Stimulated activated CD8-positive, alpha-beta memory T cell treated with anti-CD3 and anti-CD28 coated beads, Interleukin-2, amount 100 ng/mL, for 1 hour (primary cell): ENCODE data around the gene PLXNA4.
"Not testable (repeated sequence)": the region's sequence is repeated elsewhere in the genome, so short reads cannot be mapped to it uniquely, and the experiment has no call there.

Source experiments
- DNase-seq, 2 donors: peaks; one replicate each; pipeline ENCODE4 v3.0.0-alpha.2; 2020; ENCODE audit warnings: low read depth in 2 of 2

The PLXNA4 gene

DNA sequence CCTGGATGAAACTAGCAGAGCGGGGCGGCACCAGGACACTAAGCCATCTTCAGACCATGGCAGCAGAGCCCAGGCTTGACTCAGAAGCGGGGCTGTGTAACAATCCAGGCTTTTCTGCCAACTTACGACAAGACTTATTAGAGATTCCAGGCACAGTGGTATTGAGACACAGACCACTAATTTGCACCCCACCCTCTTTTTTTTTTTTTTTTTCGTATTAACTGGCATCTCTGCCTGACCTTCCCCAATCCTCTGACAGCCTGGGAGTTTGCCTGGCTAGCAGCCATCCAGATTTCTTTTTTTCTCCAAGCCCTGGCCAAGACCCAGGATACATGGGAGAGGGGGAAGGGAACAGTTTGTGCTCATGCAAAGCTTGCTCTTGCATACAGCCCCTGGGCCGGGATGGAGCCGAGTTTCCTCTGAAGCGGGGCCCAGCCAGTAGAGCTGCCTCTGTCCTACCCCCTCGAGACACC, 182.4 kb downstream of the PLXNA4 start:
- no peak for DNase-seq

DNA sequence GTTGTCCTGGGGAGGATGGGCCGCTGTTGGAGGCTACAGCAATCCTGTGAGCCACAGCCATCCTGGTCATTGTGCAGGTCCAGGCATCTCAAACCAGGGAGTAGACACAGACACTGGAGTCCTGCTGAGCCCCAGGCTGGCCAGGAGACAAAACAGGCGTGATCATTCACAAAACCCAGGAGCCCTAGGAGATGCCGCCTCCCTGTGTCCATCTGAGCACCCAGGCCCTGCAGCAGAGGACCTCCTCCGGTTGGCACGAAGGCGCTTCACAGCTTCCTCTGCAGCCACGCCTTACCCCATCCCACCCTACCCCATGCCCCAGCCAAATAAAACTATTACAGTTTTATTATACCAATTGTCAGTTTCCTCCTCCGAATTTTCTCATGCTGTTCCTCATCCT, 183.6 kb downstream of the PLXNA4 start:
- DNase-seq = no peak

- DNase-seq = no peak
Observed at GRCh38 chr7:132390705-132391104, 185.6 kb downstream of the PLXNA4 start.

- not testable (repeated sequence) for DNase-seq
Observed at GRCh38 chr7:132390049-132390448, 186.2 kb downstream of the PLXNA4 start.

DNA sequence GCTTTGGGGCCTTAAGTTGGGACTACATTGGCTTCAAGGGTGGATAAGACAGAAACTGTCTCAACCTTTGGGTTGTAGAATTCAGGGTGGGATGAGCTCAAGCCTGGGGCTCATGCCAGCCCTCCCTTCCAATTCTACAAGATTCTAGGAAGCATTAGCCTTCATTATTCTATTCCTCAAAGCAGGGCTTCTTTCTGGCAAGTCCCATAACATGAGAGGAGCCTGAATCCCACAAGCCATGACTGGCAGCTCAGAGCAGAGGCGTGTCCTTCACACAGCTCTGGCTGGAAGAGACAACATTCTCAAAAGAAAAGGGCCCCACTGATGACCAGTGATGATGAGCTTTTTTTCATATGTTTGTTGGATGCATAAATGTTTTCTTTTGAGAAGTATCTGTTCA, 187.6 kb downstream of the PLXNA4 start:
- no peak for DNase-seq

- no peak for DNase-seq
Observed at GRCh38 chr7:132387596-132387995, 188.7 kb downstream of the PLXNA4 start.

GRCh38 chr7:132386201-132386681, 190.0 kb downstream of the PLXNA4 start:
- no peak for DNase-seq

DNA sequence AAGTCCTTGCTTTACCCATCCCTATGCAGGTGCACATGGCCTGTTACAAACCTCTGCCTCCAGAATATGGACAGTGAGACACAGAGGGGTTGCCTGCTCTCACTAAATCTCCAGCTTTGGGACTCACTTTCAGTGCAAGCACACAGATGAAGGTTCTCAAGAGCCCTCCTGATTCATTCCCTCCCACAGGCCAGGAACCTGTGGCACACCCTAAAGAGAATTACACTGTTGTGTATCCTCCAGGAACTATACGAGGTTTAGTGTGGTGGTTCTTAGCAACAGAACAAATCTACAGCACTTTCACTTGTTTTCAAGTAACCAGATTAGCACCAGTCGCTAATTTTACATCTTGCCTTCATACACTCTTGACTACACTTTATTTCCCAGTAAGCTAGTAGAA, 192.3 kb downstream of the PLXNA4 start:
- DNase-seq = no peak

- no peak for DNase-seq
Observed at GRCh38 chr7:132381742-132382472, 194.4 kb downstream of the PLXNA4 start.

GRCh38 chr7:132380059-132380458, 196.2 kb downstream of the PLXNA4 start:
- no peak for DNase-seq

GRCh38 chr7:132379292-132379691, 197.0 kb downstream of the PLXNA4 start:
- no peak for DNase-seq

- no peak for DNase-seq
Observed at GRCh38 chr7:132377703-132378584, 198.3 kb downstream of the PLXNA4 start.

DNA sequence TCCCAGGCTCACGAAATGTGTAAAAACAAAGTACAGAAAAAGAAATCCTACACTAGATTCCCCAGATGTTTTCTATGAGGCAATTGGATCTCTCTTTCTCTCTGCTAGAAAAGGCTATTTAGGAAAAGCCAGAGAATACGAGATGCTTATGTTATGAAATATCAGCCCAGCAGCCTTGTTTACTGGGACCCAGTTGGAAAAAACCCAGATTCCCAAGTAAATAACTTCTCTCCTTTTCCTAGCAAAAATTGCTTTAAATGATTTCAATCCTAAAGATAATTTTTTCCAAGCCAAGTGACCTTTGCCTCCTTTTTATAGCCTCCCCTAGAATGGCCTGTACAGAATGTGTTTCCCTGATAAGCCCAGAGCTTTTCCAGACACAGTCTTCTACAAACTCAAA, 199.3 kb downstream of the PLXNA4 start:
- no peak for DNase-seq

DNA sequence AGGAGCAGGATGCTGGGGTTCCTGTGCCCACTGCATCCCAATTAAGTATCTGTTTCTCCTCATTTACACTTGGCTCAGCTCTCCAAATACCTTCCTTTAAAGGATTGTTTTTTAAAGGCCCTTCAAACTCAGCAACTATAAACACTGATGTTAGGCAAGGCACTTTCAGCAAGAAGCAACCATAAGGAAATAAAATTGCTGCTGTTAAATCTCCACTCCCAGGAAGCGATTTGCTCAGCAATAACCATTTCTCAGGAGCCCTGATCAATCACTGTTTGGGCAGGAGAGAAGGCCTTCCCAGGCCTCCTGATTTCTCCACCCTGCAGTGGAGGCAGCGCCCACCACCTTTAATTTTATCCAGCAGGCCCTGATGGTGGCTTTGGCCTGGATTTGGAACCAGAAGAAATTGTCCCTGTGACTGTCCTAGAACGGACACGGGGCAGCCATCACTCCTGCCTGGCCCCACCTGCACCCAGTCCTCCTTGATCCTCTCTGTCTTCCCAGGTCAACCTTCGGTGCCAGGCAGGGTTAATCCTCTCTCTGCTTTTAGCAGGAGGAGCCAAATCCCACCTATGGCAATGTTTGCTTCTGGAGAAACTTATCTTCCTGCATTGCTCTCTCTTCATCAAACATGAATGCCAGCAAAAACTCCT, 199.8 kb downstream of the PLXNA4 start:
- DNase-seq = no peak

DNA sequence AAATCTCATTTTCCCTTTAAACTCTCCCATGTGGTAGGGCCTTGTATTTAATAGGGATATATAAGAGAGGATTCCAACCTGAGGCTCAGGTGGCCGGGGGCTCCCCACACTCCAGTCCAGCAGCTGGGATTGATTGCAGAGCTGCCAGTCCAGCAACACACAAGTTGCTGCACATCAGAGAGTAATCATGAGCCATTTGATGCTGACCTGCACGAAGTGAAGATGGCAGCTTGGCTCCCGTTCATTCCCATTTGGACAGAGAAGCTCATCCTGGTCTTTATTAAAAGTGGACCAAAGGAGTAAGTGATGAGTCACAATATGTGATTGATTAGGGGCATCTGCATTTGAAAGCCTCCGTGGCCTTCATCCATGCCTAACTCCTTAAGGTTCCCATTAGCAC, 202.4 kb downstream of the PLXNA4 start:
- no peak for DNase-seq

DNA sequence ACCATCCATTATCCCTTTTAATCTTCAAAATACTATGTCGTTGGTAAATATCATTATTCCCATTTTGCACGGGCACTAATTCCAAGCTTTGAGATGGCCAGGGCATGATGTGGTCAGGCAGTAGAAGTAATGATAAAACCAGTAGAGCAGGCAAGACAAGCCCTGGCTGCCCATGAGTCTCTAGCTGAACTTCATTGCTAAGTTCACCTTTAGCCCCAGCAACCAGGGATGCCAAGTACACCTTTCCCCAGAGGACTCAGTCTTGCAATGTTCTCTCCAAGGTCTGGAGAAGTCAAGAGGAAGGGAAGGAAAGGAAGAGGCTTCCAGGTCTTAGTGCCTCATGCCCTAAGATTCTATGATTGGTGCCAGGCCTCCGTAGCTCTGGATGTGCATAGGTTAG, 203.2 kb downstream of the PLXNA4 start:
- DNase-seq = no peak

DNA sequence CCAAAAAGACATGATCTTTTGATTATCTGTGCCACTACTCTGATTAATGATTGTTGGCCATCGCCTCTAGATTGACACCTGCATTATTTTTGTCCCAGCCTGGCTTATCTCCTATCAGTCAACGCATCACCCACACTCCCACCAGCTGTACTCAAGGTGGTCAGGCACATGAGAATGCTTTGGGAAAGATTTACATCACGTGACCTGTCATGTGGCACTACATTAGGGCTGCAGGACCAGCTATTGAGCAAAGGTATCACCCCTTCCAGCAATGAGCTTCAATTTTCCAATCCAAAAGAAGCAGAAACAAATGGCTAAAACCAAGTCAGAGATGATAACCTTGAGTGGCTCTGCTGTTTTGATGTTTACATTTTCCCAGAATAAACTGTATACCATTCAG, 204.3 kb downstream of the PLXNA4 start:
- no peak for DNase-seq

GRCh38 chr7:132368246-132368900, 207.9 kb downstream of the PLXNA4 start:
- no peak for DNase-seq

- DNase-seq = no peak
Observed at GRCh38 chr7:132367795-132368194, 208.5 kb downstream of the PLXNA4 start.

DNA sequence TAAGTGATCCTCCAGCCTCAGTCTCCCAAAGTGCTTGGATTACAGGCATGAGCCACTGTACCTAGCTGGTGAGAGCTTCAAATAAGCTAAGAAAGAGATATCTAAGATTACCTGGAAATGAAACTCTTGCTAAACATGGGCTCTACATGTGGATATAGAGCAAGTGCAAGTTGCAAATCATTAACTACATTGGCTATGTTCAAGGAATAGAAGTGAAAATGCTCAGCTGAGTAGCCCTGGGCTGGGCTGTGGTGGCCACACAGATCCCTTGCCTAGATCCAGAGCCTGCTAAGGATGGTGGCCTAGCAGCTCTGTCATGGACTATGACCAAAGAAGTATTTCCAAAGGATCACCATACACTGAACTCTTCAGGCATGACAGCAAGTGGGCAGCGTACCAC, 209.3 kb downstream of the PLXNA4 start:
- DNase-seq = no peak

DNA sequence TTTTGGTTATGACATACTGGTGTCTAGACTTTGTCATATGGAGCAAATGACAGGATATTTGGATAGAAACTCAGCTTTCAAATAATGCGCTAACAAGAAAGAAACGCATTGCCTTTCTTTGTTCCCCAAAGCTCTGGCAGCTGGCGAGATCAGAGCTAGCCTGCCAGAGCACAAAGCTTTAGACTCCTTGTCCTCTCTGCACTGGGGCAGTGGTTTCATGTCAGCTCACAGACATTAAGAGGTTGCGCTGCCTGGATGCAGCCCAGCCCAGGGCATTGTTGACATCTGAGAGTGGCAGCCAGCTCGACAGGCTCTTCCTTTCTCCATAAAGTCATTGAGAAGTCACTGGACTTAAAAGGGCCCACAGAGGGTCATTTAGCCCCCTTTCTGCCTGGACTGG, 212.0 kb downstream of the PLXNA4 start:
- no peak for DNase-seq

DNA sequence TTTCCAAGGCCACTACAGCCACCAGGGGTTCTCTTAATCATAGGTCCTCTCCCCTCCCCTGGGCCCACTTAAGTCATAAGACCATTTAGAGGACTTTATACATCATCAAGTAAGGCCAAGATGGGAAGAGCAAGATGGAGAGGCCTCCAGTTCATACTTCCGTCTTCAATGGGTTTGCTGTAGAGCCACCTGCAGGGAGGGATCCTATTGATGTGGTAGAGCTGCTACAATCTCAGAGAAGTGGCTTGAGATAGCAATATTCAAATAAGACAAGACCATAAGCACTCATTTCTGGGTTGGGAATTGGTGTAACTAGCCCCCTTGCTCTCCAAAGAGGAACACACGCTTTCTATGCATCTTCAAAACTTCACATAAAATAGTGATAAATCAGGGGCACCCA, 214.2 kb downstream of the PLXNA4 start:
- DNase-seq = no peak
